ENCODE data around the gene OVCA2.

Gene OVCA2

DNA sequence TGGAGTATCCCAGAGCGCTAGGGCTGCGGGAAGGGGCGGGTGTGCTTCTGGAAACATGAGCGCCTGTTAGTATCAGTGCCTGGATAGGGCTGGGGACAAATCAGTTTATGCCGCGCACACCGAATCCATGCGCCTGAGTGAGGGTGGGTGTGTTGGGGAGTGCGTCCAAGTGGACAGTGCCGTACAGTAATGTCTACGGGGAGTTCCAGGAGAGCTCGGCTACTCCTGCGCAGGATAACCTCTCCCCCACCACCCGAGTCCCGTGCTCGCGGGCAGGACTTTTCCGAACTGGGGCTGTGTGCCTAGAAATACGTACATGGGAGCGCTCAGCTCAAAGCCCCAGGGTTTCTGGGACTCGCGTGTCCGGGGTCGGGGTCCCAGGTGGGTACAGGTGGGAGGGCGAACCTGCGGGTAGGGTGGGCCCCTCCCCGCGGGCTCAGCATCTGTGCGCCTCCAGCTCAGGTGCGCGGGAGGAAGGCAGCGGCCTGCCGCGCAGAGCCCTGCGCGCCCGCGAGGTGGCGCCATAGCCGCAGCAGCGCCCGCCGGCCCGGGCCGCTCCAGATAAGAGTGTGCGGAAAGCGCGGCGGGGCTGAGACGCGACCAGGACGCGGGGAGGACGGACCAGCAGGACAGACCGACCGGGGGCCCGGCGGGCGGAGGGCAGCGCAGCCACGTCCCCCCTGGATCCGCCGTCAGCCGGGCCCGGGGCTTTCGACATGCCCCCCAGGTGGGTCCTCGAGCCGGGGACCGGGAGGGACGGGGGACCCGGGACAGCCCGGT, 12.9 kb downstream of the OVCA2 start, which contains the start of gene HIC1:
HIC1 (plus strand) TSS at position 592 of the 780 bp plus-strand sequence. CDS start 1,588 bp downstream, outside the sequence.
- DNase-seq = peak; percentile 76 to 80

DNA sequence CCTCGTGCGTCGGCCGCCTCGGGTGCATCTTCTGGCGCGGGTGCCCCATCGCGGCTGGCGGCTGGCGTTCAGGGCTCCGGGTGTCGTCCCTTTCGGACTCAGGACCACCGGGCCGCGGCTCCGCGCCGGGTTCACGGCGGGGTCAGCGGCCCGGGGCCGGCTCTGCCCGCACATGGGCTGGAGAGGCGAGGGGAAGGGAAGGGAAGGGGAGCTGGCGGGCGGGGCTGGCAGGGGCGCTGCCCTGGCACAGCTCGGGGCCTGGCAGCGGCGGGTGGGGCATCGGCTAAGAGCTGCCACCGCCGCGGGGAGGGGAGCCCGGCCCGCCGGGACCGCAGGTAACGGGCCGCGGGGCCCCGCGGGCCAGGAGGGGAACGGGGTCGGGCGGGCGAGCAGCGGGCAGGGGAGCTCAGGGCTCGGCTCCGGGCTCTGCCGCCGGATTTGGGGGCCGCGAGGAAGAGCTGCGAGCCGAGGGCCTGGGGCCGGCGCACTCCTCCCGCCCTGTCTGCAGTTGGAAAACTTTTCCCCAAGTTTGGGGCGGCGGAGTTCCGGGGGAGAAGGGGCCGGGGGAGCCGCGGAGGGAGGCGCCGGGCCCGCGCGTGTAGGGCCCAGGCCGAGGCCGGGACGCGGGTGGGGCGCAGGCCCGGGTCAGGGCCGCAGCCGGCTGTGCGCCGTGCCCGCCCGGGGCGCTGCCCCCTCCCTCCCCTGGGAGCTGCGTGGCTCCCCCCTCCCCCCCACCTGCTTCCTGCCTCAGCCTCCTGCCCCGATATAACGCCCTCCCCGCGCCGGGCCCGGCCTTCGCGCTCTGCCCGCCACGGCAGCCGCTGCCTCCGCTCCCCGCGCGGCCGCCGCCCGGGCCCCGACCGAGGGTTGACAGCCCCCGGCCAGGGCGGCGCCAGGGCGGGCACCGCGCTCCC, 13.7 kb downstream of the OVCA2 start:
- DNase-seq = peak; percentile 40 to 51

DNA sequence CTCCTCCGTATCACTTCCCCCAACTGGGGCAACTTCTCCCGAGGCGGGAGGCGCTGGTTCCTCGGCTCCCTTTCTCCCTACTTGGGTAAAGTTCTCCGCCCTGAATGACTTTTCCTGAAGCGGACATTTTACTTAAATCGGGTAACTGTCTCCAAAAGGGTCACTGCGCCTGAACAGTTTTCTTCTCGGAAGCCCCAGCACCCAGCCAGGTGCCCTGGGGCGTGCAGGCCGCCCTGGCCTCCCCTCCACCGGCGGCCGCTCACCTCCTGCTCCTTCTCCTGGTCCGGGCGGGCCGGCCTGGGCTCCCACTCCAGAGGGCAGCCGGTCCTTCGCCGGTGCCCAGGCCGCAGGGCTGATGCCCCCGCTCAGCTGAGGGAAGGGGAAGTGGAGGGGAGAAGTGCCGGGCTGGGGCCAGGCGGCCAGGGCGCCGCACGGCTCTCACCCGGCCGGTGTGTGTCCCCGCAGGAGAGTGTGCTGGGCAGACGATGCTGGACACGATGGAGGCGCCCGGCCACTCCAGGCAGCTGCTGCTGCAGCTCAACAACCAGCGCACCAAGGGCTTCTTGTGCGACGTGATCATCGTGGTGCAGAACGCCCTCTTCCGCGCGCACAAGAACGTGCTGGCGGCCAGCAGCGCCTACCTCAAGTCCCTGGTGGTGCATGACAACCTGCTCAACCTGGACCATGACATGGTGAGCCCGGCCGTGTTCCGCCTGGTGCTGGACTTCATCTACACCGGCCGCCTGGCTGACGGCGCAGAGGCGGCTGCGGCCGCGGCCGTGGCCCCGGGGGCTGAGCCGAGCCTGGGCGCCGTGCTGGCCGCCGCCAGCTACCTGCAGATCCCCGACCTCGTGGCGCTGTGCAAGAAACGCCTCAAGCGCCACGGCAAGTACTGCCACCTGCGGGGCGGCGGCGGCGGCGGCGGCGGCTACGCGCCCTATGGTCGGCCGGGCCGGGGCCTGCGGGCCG, 14.7 kb downstream of the OVCA2 start:
- peak; percentile 49 to 53 for DNase-seq

DNA sequence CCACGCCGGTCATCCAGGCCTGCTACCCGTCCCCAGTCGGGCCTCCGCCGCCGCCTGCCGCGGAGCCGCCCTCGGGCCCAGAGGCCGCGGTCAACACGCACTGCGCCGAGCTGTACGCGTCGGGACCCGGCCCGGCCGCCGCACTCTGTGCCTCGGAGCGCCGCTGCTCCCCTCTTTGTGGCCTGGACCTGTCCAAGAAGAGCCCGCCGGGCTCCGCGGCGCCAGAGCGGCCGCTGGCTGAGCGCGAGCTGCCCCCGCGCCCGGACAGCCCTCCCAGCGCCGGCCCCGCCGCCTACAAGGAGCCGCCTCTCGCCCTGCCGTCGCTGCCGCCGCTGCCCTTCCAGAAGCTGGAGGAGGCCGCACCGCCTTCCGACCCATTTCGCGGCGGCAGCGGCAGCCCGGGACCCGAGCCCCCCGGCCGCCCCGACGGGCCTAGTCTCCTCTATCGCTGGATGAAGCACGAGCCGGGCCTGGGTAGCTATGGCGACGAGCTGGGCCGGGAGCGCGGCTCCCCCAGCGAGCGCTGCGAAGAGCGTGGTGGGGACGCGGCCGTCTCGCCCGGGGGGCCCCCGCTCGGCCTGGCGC, 15.4 kb downstream of the OVCA2 start:
- no peak for DNase-seq

DNA sequence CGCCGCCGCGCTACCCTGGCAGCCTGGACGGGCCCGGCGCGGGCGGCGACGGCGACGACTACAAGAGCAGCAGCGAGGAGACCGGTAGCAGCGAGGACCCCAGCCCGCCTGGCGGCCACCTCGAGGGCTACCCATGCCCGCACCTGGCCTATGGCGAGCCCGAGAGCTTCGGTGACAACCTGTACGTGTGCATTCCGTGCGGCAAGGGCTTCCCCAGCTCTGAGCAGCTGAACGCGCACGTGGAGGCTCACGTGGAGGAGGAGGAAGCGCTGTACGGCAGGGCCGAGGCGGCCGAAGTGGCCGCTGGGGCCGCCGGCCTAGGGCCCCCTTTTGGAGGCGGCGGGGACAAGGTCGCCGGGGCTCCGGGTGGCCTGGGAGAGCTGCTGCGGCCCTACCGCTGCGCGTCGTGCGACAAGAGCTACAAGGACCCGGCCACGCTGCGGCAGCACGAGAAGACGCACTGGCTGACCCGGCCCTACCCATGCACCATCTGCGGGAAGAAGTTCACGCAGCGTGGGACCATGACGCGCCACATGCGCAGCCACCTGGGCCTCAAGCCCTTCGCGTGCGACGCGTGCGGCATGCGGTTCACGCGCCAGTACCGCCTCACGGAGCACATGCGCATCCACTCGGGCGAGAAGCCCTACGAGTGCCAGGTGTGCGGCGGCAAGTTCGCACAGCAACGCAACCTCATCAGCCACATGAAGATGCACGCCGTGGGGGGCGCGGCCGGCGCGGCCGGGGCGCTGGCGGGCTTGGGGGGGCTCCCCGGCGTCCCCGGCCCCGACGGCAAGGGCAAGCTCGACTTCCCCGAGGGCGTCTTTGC, 16.2 kb downstream of the OVCA2 start:
- no peak for DNase-seq

DNA sequence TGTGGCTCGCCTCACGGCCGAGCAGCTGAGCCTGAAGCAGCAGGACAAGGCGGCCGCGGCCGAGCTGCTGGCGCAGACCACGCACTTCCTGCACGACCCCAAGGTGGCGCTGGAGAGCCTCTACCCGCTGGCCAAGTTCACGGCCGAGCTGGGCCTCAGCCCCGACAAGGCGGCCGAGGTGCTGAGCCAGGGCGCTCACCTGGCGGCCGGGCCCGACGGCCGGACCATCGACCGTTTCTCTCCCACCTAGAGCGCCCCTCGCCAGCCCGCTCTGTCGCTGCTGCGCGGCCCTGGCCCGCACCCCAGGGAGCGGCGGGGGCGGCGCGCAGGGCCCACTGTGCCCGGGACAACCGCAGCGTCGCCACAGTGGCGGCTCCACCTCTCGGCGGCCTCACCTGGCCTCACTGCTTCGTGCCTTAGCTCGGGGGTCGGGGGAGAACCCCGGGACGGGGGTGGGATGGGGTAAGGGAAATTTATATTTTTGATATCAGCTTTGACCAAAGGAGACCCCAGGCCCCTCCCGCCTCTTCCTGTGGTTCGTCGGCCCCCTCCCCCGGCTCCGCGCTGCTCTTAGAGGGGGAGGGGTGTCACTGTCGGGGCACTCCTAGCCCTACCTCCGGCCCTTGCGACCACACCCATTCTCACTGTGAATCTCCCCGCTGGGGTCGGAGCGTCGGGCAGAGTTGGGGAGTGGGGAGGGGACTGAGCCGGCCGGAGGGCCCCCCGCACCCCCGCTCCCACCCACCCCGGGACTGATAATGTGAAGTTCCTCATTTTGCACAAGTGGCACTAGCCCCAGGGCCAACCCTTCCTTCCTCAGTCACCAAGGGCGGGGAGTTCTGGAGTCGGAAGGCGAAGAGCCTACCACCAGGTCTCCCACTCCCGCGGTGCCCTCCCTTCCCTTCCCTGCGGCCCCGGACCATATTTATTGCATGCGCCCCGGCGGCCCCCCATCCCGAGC, 17.0 kb downstream of the OVCA2 start:
- DNase-seq = peak; percentile 43 to 69

DNA sequence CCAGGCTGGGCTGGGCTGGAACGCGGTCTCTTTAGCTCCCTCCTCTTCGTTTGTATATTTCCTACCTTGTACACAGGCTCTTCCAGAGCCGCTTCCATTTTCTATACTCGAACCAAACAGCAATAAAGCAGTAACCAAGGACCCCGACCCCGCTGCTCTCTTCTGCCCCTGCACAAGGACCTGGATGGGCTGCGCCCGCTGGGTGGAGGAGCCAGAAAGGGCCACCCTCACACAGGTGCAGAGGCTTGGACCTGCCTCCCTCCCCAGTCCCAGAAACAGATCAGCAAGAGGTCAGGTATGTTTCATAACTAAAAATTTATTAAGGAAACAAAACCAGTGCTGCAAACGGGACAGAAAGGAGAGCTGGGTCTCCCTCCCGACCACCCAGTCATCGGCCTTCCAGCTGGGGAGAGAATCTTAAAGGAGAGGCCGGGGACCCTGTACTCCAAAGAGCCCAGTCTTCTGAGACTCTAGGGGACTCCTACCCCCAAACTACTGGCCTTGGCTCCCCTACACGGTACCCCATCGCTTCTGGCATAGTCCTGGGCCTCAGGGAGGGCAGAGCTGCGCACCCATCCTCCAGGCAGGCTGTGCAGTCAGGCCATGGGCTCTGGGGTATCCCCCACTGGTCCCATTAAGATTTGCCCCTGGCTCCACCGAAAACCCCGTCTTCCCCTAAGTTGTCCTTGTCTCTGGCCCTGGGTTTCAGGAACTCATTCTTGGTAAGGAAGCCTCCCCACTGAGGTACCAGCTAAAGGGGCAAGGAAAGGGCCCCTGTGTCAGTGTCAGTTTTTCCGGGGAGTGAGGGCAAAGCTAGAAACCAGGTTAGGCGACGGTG, 17.9 kb downstream of the OVCA2 start:
- no peak for DNase-seq

DNA sequence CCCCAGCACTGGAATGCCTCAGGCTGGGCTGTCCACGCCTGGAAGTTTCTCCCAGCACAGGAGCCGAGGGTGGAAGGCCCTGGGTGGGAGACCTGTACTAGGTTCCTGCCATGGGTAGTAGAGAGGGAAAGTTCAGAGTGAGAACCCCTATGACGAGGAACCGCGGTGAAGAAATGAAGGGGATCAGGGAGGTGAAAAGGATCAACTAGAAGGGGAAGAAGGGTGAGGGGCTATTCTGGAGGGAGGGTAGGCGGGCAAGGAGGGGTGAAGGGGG, 18.5 kb downstream of the OVCA2 start:
- DNase-seq = no peak

DNA sequence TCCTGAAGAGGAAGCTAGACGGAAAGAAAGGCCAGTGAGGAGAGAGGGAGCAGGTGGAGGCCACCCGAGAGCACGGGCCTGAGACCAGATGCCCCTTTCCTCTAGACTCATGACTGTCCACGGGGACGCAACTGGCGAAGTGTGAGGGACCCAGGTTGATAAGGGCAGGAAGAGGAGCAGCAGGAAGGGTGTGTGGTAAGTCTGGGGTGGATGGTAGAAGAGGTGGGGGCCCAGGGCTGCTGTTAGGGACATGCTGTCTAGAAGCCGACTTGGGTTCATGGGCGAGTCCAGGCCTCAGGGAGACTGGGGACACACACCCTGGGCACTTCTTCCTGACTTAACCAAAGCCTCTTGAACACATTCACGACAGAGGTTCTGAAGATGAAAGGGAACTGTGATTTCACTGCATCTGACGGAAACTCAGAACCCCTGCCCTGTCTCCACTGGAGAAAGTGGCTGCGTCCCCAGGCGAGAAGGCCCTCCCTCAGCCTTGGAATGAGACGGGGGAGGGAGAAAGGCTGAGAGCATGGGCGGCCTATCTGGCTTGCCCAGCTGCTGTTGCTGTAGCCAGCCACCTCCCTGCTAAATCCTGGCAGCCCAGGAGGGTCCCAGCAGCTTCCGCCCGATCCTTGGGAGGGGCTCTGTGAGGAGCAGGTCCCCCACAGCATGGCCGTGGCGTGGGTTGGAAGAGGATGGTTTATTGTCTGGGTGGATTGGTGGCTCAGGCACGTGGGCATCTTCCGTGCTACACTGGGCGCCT, 19.0 kb downstream of the OVCA2 start:
- no peak for DNase-seq

DNA sequence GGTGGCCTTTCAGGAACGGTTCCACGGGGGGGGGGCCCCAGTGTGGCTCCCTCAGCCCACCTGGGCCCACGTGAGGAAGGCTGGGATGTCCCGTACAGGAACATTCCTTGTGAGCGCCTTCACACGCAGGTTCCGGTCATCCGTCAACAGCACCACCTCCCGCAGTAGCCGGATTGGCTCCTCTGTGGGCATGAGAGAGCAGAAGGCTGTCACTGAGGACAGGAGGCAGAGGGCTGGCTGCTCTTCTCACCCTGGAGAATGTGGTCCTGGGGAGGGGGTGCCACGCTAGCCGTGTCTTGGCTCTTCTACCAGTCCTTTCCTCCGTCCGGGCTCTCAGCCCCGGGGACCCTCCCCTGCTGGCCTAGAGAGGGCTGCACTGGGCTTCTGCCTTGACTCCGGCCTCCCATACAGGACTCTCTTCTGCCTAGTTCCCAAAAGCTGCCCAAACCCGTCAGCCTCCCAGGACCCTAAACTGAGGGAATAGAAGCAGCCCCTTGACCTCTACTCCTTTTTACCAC, 19.7 kb downstream of the OVCA2 start:
- DNase-seq = no peak

DNA sequence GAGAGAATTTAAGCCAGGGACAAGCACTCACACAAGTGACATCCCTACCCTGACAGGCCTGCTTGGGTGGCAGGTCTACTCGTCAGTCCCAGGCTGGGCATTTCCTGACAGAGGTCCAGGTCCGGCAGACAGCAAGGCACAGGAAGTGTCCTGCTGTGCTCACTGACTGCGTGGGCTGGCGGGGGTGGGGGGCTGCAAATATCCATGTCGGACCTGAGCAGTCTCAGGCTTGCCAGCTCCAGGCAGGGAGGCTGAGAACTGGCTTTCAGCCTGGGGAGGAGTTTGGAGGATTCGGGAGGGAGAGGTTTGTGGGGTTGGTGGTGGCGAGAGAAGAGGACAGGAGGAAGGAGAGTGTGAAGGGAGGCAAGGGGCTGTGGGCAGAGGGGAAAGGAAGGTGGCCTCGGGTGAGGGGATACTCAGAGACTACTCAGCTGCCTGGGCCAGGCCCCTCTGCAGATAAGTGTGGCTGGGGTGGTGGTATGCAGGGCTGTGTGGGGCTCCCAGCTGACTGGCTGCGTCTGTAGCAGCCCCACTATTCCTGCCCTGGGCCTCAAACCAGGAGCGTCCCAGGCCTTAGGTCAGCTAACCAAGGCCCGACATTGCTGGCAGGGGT, 20.9 kb downstream of the OVCA2 start:
- DNase-seq = no peak

DNA sequence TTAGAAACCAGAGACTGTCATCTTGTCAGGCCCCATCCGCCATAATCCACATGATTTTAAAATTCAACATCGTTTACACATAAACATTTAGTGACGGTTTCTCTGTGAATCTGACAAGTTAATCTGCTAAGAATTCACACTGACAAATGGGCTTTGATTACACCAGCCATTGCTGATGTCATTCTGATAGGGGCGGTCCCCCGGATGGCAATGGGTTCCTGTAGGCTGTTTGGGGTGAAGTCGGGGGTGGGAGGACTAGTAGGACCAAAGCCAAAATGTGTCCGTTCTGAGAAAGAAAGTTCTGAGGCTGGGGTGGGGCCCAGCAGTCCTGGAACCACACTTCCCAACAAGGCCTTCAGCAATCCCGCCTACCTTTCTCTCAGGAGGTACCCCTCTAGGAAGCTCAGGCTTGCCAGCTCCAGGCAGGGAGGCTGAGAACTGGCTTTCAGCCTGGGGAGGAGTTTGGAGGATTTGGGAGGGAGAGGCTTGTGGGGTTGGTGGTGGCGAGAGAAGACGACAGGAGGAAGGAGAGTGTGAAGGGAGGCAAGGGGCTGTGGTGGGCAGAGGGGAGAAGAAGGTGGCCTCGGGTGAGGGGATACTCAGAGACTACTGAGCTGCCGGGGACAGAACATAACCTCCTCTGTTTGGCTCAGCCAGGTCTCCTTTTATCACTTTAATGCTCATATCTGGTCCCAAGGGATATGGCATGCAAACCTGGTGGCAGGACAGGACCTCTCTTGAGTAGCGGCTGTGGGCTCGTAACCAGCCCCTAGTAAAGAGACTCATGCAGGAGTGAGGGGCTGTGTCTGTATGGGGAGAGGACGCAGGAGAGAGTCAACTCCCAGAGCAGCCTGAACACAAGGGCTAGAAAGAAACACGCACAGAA, 21.7 kb downstream of the OVCA2 start:
- DNase-seq = no peak

DNA sequence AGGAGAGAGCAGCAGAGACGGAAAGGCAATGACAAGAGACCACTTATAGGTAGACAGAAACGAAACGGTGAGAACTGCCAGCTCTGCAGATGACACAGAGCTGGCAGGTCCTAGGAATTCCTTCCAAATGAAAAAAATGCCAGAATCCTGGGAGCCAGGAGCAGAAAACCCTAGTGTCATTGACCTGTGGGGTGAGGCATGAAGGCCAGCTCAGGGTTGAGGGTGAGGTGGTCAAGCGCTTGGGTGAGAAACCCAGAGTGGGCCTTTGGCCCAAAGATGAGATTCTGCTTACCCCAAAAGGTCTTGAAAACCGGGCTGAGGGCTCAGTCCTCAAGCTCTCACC, 22.3 kb downstream of the OVCA2 start:
- no peak for DNase-seq

DNA sequence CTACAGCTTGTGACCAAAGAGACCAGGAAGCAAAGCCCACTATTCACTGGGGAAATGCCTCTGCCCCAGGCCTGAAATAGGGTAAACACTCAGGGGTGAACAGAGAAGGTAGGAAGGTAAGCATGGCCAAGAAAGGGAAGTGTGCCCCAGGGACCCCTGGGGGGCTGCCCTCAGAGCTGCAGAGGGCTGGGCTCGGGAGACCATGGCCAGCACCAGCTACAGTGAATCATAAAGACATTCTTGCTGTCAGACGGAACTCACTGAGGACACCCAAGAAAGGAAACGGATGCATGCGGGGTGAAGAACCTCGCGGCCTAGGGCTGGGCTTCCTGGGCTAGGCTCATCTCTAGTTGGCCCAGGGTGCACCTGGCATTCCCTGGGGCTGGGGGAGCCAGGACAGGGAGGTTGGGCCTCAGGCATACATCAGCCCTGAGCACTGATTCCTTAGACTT, 22.7 kb downstream of the OVCA2 start:
- no peak for DNase-seq

DNA sequence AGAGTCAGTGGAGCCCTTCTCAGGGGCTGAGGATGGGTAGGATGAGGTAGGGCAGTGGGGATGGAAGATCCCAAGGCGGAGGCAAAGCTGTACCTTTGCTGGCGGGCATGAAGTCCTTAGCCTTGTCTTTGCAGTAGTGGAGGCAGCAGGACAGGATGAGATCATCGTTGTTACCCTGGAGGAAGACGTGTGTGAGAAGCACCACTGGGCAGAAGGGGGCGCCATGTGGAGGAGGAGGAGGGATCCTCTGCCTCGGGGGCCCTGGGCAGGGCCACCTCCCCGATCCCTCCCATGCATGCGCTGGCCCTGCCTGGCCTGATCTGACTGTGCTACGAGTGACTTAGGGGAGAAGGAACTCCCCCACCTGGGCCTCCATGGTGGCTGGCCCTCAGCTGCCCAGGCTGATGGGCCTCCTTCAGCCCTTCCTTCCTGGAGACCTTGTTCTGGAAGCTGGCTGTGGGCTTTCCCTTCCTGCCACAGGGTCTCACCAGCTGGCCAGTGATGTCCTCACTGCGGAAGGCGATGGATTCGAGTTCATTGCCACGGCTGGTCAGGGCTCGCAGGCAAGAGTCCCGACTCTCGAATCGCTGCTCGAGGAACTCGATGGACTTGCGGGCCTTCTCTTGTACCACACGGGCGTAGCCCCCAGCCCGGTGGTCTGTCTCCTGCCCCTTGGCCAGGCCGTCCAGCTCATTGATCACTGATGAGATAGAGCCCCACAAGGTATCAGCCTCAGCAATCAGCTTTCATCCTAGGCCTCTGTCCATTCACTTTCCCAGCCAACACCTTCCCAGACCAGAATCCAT, 23.4 kb downstream of the OVCA2 start:
- DNase-seq = peak; percentile 21 to 61

DNA sequence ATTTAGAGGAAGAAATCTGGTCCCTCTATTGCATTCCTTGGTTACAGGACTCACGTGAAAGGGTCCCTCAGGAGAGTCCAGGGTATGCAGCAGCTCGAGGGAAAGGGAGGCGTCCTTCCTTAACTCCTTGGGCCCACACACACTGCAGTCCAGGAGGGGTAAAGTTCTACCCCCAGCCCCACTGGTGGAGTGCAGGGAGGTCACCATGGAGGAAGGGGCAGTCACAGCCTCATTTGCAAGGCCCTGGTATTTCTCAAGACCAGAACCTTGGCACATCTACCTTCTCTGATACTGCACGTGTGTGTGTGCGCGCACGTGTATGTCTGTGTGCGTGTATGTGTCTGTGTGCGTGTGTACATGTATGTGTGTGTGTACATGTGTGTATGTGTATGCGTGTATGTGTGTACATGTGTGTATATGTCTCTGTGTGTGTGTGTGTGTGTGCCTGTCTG, 24.2 kb downstream of the OVCA2 start:
- no peak for DNase-seq
